ENCODE data around the gene SDC4. TPM values are rescaled to one million over a fixed set of nuclear protein-coding genes. Genes with fewer than 3 reads are reported as not detected.

Gene SDC4
- total and polyA plus RNA-seq, 4 donors, result 54.4 to 147 (median 83.6) TPM

DNA sequence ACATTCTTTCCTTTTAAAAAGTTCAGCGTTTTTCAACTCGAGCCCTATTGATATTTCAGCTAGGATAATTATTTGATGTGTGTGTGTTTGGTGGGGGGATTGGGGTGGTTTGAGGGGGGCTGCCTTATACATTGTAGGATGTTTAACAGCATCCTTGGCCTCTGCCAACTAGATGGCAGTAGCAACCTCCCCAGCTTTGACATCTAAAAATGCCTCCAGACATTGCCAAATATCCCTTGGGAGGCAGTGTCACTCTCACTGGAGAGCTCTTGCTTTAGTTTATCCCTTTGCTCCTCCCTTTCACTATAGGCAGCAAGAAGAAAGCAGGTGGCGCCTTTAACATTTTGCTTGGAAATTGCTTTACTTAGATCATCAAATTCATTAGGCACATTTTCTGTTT is 44.5 kb upstream of the SDC4 start (continued):
- no peak for TF ChIP-seq FOXA2 (IDR thresholded peaks at IDR 0.05)

DNA sequence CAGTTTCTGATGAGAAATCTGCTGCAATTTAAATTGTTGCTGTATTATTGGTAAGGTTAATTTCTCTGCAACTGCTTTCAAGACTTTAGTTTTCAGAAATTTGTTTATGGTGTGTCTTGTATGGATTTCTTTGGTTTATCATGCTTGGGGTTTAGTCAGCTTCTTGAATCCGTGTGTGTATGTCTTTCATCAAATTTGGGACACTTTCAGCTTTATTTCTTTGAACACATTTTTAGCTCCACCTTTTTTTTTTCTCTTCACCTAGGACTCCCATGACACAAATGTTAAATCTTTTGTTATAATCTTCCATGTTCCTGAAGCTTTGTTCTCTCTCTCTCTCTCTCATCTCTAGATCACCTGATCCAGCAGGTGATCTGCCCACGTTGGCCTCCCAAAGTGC is 43.3 kb upstream of the SDC4 start:
- 80% methylated on average over 2 of the region's 2 CpGs for WGBS

GRCh38 chr20:45390931-45391330 is 42.7 kb upstream of the SDC4 start:
- 95% methylated on average over 2 of the region's 2 CpGs for WGBS
- Histone ChIP-seq H3K36me3 (ENCODE audit: control insufficient read depth in 4 of 4, insufficient read depth in 3 of 4, low read depth in 1 of 4, low read length in 3 of 4) (no peaks in the 10 kb centered on the region), H3K4me3 (ENCODE audit: low read depth in 1 of 3, low read length in 3 of 3) (no peak overlapping the region), H3K9me3 (ENCODE audit: control insufficient read depth in 4 of 4, low read length in 3 of 4) (no peaks in the 10 kb centered on the region), H3K9ac (ENCODE audit: low read depth in 1 of 2, low read length in 2 of 2) (no peak overlapping the region), H3K4me1 (ENCODE audit: control insufficient read depth in 4 of 4, insufficient read depth in 4 of 4, low read length in 3 of 4) (no peaks in the 10 kb centered on the region), H3K27me3 (ENCODE audit: control insufficient read depth in 4 of 4, insufficient read depth in 4 of 4, low read length in 3 of 4) (no peaks in the 10 kb centered on the region), H3K27ac (ENCODE audit: low read depth in 1 of 2, low read length in 2 of 2) (no peak overlapping the region)
- no peak for DNase-seq (ENCODE audit: low spot score)
- no peak for TF ChIP-seq HNF4A (conservative IDR thresholded peaks at IDR 0.05)
- TF ChIP-seq FOXA2 (IDR thresholded peaks at IDR 0.05), result no peak
- TF ChIP-seq, protein P1, sequence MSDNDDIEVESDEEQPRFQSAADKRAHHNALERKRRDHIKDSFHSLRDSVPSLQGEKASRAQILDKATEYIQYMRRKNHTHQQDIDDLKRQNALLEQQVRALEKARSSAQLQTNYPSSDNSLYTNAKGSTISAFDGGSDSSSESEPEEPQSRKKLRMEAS (IDR thresholded peaks at IDR 0.05), result no peak
- TF ChIP-seq SP1 (IDR thresholded peaks at IDR 0.05), result no peak
- TF ChIP-seq, protein P2, sequence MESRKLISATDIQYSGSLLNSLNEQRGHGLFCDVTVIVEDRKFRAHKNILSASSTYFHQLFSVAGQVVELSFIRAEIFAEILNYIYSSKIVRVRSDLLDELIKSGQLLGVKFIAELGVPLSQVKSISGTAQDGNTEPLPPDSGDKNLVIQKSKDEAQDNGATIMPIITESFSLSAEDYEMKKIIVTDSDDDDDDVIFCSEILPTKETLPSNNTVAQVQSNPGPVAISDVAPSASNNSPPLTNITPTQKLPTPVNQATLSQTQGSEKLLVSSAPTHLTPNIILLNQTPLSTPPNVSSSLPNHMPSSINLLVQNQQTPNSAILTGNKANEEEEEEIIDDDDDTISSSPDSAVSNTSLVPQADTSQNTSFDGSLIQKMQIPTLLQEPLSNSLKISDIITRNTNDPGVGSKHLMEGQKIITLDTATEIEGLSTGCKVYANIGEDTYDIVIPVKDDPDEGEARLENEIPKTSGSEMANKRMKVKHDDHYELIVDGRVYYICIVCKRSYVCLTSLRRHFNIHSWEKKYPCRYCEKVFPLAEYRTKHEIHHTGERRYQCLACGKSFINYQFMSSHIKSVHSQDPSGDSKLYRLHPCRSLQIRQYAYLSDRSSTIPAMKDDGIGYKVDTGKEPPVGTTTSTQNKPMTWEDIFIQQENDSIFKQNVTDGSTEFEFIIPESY (IDR thresholded peaks at IDR 0.05), result no peak
- TF ChIP-seq, protein P3, sequence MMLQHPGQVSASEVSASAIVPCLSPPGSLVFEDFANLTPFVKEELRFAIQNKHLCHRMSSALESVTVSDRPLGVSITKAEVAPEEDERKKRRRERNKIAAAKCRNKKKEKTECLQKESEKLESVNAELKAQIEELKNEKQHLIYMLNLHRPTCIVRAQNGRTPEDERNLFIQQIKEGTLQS (IDR thresholded peaks at IDR 0.05), result no peak
- TF ChIP-seq, protein P4, sequence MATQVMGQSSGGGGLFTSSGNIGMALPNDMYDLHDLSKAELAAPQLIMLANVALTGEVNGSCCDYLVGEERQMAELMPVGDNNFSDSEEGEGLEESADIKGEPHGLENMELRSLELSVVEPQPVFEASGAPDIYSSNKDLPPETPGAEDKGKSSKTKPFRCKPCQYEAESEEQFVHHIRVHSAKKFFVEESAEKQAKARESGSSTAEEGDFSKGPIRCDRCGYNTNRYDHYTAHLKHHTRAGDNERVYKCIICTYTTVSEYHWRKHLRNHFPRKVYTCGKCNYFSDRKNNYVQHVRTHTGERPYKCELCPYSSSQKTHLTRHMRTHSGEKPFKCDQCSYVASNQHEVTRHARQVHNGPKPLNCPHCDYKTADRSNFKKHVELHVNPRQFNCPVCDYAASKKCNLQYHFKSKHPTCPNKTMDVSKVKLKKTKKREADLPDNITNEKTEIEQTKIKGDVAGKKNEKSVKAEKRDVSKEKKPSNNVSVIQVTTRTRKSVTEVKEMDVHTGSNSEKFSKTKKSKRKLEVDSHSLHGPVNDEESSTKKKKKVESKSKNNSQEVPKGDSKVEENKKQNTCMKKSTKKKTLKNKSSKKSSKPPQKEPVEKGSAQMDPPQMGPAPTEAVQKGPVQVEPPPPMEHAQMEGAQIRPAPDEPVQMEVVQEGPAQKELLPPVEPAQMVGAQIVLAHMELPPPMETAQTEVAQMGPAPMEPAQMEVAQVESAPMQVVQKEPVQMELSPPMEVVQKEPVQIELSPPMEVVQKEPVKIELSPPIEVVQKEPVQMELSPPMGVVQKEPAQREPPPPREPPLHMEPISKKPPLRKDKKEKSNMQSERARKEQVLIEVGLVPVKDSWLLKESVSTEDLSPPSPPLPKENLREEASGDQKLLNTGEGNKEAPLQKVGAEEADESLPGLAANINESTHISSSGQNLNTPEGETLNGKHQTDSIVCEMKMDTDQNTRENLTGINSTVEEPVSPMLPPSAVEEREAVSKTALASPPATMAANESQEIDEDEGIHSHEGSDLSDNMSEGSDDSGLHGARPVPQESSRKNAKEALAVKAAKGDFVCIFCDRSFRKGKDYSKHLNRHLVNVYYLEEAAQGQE (IDR thresholded peaks at IDR 0.05), result no peak
- no peak for TF ChIP-seq EGR1 (IDR thresholded peaks at IDR 0.05; ENCODE audit: low read depth in 2 of 2)
- TF ChIP-seq FOXA1 (IDR thresholded peaks at IDR 0.05), result no peak
- TF ChIP-seq RAD21 (IDR thresholded peaks at IDR 0.05), result no peak
- no peak for TF ChIP-seq NR2F2 (IDR thresholded peaks at IDR 0.05)
- TF ChIP-seq TAF1 (conservative IDR thresholded peaks at IDR 0.05), result no peak
- no peak for TF ChIP-seq HNF4G (IDR thresholded peaks at IDR 0.05)
- no peak for TF ChIP-seq RXRA (IDR thresholded peaks at IDR 0.05)
- TF ChIP-seq YY1 (IDR thresholded peaks at IDR 0.05), result no peak
- no peak for TF ChIP-seq JUND (IDR thresholded peaks at IDR 0.05)
- TF ChIP-seq GABPA (IDR thresholded peaks at IDR 0.05 in 1 of 2, conservative IDR thresholded peaks at IDR 0.05 in 1 of 2), result no peak

More for the DNA sequence above, 43.3 kb upstream of the SDC4 start:
- Histone ChIP-seq H3K4me1 (ENCODE audit: control insufficient read depth in 4 of 4, insufficient read depth in 4 of 4, low read length in 3 of 4) (no peaks in the 10 kb centered on the region), H3K27me3 (ENCODE audit: control insufficient read depth in 4 of 4, insufficient read depth in 4 of 4, low read length in 3 of 4) (no peaks in the 10 kb centered on the region), H3K27ac (ENCODE audit: low read depth in 1 of 2, low read length in 2 of 2) (no peak overlapping the region), H3K9me3 (ENCODE audit: control insufficient read depth in 4 of 4, low read length in 3 of 4) (no peaks in the 10 kb centered on the region), H3K4me3 (ENCODE audit: low read depth in 1 of 3, low read length in 3 of 3) (no peak overlapping the region), H3K36me3 (ENCODE audit: control insufficient read depth in 4 of 4, insufficient read depth in 3 of 4, low read depth in 1 of 4, low read length in 3 of 4) (no peaks in the 10 kb centered on the region), H3K9ac (ENCODE audit: low read depth in 1 of 2, low read length in 2 of 2) (no peak overlapping the region)
- TF ChIP-seq YY1 (IDR thresholded peaks at IDR 0.05), result no peak
- no peak for TF ChIP-seq EGR1 (IDR thresholded peaks at IDR 0.05; ENCODE audit: low read depth in 2 of 2)
- no peak for TF ChIP-seq SP1 (IDR thresholded peaks at IDR 0.05)
- TF ChIP-seq, protein P1 (IDR thresholded peaks at IDR 0.05), result no peak
- no peak for TF ChIP-seq GABPA (IDR thresholded peaks at IDR 0.05 in 1 of 2, conservative IDR thresholded peaks at IDR 0.05 in 1 of 2)
- TF ChIP-seq CTCF (IDR thresholded peaks at IDR 0.05; ENCODE audit: low read depth, low read length, missing input control), result no peak
- DNase-seq (ENCODE audit: low spot score), result no peak
